SKM-1 (cell line): Measurements from ENCODE around the gene BFSP1.

Experiments
- DNase-seq: peaks from one replicate; lab custom pipeline; 2025; ENCODE audit not compliant: unreplicated experiment; lab: John Stamatoyannopoulos, UW

The BFSP1 gene

DNA sequence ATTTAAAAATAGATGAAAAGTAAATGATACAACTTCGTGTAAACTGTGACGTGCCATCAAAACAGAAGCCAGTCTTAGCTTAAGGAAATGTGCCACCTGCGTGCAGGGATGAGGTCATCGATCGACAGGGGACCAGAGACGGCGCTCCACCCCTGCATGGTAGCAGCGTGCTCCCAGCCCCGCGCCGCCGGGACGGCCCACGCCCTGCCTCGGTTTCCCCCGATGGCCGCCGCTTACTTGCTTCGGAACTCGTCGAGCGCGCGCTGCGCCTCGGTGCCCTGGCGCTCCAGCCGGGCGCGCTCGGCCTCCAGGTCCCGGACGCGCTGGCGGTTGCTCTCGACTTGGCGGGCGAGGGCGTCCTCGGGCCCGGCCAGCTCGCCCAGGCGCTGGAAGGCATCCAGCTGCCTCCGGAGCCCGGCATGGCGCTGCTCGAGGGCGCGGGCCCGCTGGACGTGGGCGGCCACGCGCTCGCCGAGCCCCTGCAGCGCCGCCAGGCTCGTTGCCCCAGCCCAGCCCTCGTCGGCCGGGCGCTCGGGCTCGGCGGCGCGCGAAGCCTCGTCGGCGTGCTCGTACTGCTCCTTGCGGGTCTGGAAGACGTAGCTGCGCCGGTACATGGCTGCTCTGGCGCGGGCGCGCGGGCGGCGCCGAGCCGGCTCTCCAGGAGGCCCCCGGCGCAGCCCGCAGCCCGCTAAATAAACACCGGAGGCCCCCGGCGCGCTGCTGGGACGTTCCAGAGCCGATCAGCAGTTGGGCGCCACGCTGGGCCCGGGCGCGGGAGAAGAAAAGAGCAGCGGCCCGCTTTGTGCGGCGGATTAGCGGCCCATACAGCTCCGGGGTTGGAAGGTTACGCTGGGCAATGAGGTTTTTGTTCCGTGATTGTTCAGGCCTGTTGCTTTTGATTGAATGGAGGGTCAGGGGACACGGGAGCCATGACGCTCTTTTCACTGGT lies at the start of gene BFSP1:
BFSP1 (minus strand) TSS at position 664 of the 949 bp plus-strand sequence; CDS start at position 614, 50 bp downstream.
- DNase-seq = no peak

DNA sequence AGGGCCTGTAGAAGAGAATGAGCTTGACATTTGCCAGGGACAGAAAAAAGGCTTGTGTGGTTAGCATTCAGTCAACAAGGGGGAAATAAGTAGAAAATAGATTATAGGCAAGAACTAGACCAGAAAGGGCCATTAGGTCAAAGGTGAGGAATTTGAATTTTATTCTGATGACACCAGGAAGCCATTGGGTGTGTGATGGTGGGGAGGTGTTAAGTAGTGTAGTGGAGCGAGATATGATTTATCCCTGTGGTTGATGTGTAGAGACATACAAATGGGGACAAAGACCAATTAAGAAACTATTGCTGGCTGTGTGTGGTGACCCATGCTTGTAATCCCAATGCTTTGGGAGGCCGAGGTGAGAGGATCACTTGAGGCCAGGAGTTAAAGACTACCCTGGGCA lies 49.7 kb upstream of the BFSP1 start:
- no peak for DNase-seq

DNA sequence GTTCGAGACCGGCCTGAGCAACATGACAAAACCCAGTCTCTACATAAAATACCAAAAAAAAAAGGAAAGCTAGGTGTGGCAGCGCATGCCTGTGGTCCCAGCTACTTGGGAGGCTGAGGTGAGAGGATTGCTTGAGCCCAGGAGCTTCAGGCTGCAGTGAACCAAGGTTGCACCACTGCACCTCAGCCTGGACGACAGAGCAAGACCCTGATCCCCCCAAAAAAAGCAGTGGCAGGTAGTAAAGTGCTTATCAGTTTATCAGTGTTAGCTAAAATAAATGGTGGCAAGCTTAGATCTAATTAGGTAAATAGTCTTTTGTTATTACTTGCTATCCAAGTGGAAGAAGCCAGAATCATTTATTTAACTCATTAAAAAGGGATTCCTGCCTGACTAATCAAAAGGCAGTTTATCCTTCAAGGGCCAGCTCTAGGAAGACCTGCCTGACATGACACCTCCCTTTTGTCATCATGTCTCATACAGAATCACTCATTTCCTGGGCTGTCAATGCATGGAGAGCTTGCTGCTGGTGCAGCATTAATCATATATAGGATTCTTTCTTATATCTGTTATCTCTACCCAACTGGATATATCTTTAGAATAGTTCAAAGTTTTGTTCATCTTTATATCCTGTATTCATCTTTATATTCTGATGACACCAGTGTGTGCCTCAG lies 48.3 kb upstream of the BFSP1 start:
- no peak for DNase-seq

GRCh38 chr20:17576215-17576614 lies 45.0 kb upstream of the BFSP1 start:
- DNase-seq = no peak

DNA sequence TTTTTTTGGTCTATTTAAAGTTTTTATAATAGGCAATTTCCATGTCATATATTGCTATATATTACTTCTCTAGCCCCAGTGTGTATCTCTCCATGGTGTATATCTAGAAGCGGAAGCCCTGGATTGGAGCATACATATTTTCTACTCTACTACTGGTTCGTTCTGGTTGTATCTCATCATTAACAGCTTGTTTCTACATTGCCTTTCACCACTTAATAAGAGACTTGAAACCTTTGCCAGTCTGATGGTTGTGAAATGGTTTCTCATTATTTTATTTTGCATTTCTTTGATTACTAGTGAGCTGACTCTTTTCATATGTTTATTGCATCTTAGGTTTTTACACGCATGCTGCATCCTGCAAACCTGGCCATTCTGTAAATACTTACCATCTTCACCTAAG lies 42.3 kb upstream of the BFSP1 start:
- no peak for DNase-seq

DNA sequence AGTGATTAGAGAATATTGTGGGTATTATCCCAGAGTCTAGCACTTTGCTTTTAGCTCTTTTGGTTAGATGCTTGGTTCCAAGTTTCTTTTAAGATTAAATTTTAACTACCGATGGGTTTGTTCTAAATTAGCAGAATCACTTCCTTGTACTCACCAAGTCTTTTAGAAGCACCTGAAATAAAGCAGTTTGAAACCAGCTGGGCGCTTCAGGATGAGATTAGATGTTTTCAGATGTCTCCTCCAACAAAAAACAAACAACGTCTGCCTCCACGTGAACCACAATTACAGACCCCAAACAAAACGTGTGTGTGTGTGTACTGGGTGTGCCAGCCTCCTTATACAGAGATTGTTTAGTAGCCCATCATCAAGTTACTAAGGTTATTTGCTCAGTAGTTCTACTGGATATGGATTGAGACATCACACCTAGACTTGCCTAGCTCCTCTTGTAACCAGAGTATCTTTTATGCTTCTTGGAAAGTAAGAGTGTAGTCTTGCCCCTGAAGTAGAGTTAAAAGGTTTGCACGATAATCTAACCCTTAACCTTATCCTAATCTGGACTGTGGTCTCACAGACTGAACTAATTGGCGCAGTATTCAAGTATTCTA lies 41.0 kb upstream of the BFSP1 start:
- DNase-seq = no peak

DNA sequence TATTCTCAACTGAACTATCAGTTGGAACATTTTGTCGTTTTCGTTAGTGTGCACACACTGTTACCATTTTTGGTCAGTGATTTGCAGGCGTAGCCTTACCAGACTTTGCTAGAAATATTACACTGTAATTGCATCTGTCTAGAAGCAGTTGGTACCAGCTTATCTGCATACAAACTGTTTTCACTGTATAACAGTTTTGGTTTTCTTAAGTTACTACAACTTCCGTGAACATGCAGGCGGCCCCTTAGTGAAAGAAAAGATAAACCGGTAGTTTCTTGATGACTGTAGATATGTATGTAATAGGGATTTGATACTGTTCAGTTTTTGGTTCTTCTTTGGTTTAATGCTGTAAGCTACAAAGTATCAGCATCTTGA lies 40.0 kb upstream of the BFSP1 start:
- no peak for DNase-seq

- DNase-seq = no peak
Measured at GRCh38 chr20:17570347-17571152, 39.4 kb upstream of the BFSP1 start.

DNA sequence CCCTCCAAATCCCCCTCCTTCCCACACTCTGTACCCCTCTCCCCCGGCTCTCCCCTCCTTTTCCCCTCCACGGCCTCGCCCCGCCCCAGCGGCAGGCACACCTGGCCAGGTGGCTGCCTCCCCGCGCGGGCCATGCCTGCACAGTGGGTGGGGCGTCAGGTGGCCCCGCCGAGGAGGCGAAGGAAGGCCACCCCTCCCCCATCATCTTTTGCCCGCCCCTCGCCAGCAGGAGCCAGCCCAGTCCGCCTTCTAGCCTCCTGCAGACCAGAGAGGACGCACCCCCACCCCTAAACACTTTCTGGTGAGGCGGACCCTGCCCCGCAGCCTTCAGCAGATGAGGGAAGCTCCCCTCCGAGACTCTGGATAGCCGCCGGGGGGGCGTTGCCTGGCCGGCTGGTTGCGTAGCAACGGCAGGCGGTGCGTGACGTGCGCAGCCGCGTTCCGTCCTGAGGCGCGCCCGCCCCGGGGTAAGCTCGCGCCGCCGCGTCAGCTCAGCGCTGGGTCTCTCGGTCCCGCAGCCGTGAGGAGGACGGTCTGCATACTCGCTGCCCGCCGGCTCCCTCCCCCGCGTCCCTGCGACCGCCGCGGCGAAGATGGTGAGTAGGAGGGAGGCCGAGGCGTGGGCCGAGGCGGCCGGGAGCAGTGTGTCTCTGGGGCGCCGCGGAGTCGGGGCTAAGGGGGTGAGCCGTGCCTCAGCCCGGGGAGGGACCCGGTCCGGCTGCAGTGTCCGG lies 38.6 kb upstream of the BFSP1 start, which contains the start of gene DSTN:
DSTN (plus strand) TSS at position 460 of the 731 bp plus-strand sequence; CDS start at position 594, 134 bp downstream.
- peak; percentile 8 for DNase-seq

DNA sequence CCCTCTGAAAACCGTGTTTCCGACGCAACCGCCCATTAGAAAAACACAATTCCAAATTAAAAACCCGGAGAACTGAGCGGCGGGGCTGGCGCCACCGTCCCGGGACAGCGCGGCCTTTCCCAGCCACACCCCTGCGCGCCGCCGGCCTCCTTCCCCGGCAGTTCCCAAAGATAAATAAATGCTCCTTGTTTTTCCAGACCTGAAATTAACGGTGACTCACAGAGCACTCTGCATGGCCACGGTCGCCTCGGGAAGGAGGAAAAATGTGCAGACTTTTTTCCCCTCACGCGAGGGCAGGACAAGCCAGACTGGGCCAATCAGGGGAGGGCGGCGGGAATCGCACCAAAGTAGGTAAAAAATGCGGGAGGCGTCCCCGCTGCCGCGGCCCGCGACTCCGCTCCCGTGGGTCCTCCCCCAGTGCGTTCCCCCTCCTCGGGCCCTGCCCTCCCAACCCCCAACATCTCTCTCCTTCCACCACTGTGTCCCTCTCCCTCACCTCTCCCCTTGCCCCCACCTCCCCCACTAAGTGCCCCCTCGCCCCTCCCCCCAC lies 37.9 kb upstream of the BFSP1 start:
- no peak for DNase-seq

DNA sequence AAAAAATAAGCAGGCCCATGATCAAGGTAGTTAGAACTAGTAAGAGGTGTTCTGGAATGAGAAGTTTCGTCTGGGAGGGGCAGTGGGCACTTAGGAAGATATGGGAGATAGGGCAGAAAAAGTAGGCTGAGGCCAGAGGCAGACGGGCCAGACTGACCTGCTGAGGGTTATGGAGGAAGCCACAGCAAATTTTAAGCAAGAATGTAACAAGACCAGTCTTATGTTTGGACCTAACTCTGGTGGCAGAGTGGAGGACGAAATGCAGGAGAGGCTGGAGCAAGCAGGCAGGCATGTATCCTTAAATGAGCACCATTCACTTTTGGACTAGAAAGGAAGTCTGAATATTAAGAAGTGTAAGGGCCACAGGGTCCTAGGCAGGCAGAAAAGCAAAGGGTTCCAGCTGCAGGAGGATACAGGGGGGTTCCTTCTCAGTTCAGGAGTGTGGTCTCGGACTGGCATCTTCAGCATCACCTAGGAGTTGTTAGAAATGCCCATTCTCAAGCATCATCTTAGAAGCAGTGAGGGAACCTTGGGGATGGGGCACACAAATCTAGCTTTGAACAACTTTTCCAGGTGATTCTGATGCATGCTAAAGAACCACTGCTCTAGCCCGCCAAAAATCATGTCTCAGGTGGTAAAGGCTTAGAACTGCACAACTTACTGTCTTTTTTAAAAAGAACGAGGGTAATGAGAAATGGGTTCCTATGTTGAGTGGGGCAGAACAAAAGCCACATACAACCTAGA lies 37.0 kb upstream of the BFSP1 start:
- no peak for DNase-seq

DNA sequence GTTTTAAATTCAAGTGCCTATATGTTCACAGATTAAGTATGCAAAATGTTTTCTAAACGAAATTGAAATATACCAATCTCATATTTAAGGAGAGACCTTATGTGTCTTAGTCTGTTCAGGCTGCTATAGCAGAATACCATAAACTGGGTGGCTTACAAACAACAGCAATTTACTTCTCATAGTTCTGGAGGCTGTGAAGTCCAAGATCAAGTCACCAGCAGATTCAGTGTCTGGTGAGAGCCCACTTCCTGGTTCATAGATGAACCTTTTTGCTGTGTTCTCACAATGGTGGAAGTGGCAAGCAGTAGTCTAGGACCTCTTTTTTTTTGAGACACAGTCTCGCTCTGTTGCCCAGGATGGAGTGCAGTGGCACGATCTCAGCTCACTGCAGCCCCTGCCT lies 35.2 kb upstream of the BFSP1 start:
- DNase-seq = no peak

- DNase-seq = no peak
Measured at GRCh38 chr20:17565169-17565845, 34.1 kb upstream of the BFSP1 start.

DNA sequence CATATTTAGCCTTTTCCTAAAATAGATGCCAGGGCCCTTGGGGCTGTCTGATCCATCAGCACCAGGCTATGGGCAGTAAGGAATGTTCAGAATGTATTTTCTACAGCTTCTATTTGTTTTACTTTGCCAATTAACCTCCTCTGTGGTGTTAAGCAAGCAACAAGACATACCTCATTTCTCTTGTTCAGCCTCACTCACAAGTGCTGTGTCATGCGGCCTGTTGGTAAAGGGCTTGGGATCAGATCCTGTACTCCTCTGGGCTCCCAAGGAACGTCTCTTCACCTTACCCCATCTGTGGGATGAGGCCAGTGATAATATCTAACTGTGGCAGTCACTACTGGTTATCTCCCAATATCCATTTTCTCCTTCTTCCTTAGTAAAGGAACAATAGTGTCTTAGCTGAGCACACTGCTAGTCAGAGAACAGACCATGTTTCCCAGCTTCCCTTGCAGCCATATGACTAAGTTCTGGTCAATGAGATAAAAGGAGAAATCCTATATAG lies 31.7 kb upstream of the BFSP1 start:
- DNase-seq = no peak

GRCh38 chr20:17560344-17561074 lies 29.3 kb upstream of the BFSP1 start:
- DNase-seq = no peak

DNA sequence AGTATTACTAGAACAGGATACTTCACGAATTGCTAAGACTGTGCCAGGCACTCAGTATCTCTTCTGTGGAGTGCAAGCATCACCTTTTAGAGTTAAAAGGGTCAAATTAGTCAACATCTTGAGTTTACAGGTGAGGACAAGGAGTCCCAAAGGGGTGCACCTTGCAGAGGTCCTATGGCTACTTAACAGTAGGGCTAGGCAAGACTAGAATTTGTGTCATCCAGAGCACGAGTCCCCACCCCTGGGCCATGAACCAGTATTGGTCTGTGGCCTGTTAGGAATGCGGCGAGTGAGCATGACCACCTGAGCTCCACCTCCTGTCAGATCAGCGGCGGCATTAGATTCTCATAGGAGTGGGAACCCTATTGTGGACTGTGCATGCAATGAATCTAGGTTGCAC lies 28.2 kb upstream of the BFSP1 start:
- no peak for DNase-seq

DNA sequence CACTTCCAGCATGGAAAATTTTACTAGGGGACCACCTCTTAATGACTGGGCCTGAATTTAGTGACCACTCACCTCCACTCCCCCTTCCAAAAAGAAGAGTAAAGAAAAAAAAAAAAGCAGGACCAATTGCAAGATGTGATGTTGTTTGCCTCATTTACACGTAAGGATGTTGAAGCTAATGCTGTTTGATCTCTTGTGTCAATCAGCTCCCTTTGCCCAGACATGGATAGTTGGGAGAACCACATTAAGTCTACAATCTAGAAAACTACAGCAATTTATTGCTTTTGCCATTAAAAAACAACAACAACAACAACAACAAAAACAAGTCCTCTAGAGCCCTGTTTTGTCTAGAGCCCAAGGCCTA lies 27.7 kb upstream of the BFSP1 start:
- DNase-seq = no peak
